NCI-H2029 (cell line): ENCODE measurements around the gene VRK3.

Experiments
- DNase-seq: peaks from one replicate; lab custom pipeline; 2025; lab: John Stamatoyannopoulos, UW

Gene VRK3

DNA sequence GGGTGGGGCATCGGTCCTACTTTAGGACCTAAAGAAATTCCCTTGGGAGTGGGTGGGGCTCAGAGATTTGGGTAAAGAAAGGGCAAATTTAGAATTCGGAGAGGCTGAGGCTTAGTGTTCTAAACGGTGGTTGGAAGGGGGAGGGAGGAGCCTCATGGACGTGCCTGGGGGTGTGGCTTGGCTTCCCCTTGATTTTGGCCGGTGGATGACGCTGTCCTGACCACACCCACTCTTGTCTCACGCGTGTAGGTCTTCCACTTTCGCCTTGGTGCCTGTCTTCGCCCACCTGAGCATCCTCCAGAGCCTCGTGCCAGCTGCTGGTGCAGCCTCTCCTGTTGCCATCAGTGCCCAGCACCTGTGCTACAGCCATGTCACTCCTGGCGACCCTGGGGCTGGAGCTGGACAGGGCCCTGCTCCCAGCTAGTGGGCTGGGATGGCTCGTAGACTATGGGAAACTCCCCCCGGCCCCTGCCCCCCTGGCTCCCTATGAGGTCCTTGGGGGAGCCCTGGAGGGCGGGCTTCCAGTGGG, 94.6 kb downstream of the VRK3 start:
- peak; percentile 56 for DNase-seq

DNA sequence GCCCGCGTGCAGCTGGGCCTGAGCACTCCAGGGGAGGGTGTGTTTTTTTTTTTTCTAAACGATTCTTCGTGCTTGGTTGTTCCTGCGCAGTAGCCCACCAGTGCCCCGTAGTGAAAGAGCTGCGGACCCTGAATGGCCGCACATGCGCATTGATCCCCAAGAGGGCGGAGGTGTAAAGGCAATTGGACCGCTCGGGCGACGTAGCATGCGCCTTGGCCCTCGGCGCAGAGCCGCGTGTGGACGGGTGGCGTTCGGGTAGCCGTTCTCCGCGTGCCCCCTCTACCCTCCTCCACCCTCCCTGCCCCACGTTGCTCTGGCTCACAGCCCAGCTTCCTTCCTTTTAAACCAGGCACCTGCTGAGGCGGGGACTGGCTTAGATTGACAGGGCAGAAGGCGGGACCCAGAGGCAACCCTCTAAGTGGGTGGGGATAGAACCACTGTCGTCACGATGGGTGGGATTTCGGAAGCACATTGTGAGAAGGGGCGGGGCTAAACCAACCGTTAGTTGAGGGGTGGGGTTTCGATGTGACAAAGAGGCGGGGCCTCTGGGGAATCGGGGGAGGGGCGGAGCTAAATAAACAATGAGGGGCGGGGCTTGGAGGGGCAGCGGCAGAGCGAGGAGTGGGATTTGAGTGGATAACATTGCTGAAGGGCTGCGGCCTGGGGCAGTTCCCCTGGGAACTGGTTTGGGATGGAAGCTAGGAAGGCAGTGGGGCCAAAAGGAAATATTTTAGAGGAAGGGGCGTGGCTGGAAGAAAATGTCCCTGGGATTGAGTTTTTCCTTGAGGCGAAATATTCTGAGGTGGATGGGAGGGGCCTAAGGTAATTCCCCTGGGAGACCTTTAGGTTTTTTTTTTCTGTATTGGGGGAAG, 95.3 kb downstream of the VRK3 start:
- DNase-seq = peak; percentile 97

DNA sequence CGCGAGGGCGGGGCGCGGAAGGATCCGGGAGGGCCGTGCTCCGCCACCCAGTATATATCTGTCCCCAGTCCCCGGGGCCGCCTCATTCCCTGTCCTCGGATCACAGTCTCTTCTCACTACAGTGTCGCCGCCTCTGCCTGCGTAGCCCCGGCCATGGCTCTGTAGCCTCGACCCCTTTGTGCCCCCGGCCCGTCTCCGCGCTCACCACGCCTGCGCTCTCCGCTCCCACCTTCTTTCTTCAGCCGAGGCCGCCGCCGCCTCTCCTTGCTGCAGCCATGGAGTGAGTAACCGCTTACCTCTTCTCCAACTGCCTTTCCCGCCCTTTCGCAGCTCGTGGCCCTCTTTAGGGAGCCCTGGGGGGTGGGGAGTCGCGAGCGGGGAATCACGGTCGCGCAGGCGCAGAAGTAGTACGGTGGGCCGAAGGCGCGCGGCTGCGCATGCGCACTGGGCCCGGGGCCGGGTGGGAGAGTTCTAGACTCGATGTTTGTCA, 96.0 kb downstream of the VRK3 start, which contains the start of the genes ATF5 and NUP62:
ATF5 (plus strand) TSS at position 85 of the 490 bp plus-strand sequence. CDS start 1,646 bp downstream, outside the sequence.
NUP62 (minus strand) TSS at position 384 of the 490 bp plus-strand sequence. CDS start 19,697 bp downstream, outside the sequence.
- DNase-seq = peak; percentile 91

DNA sequence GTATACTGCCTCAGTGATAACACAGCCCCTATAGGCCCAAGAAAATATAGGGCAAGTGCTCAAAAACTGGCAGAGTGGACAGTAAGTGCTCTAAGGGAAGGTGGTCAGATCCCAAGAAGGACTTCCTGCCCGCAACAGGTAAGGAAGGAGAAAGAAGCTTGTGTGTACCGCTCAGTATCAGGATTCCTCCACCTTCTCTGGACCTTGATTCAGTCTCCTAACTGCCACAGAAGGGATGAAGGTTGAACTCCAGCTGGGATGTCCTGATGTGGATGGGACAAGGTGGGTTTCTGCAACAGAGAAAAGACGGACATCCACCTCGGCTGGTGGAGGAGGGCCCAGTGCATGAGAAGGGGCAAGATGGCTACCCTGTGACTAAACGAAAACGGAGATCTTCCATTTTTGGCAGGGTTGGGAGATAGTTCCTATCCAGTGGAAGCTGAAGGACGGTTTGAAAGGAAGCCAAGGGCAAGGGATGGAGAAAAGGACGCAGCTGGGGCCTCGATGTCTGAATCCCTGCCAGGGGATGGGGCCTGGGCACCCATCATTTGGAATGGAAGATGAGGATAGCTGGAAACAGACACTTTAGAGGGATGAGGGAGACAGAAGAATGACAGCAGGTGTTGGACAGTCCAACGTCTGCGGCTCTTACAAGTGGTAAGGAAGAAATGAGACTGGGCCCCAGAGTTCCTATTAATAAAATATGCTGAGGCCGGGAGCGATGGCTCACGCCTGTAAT, 97.5 kb downstream of the VRK3 start:
- DNase-seq = no peak

DNA sequence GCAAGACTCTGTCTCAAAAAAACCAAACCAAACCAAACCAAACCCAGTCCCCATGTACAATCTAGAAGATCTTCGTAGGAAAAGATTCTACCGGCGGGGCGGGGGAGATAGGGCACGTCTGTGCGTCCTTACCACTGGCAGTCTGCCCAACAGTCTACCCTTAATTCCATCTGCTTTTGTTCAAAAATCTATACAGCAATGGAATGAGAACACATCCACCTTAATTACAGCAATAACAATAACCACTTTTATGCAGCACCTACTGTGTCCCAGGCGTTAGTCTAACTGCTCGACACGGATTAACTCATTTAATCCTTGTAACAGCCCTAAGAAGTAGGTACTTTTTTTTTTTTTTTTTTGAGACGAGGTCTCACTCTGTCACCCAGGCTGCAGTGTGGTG, 98.7 kb downstream of the VRK3 start:
- no peak for DNase-seq
